Frontal cortex (tissue), 4 donors: ENCODE results near the gene CCDC9B. TPM values are rescaled to one million over a fixed set of nuclear protein-coding genes. Genes with fewer than 3 reads are reported as not detected.

Experiments
- DNase-seq, 2 donors: peaks; one replicate each; pipeline ENCODE4 v3.0.0; 2012; ENCODE audit warnings: low spot score in 2 of 2
- FAIRE-seq: peaks from 2 replicates; lab custom pipeline; 2012; peaks lifted over from hg19 to GRCh38; lab: Jason Lieb, UNC
- total RNA-seq: library from RNA; depleted of rRNA; stranded (reverse); fragments of >200 nt; gene quantifications from one replicate; pipeline ENCODE4 v1.2.3, GENCODE V29; 2014
- donor health status: control.
- donor health status: control.
- donor health status: control.

The CCDC9B gene
- total RNA-seq: 0.41 TPM

DNA sequence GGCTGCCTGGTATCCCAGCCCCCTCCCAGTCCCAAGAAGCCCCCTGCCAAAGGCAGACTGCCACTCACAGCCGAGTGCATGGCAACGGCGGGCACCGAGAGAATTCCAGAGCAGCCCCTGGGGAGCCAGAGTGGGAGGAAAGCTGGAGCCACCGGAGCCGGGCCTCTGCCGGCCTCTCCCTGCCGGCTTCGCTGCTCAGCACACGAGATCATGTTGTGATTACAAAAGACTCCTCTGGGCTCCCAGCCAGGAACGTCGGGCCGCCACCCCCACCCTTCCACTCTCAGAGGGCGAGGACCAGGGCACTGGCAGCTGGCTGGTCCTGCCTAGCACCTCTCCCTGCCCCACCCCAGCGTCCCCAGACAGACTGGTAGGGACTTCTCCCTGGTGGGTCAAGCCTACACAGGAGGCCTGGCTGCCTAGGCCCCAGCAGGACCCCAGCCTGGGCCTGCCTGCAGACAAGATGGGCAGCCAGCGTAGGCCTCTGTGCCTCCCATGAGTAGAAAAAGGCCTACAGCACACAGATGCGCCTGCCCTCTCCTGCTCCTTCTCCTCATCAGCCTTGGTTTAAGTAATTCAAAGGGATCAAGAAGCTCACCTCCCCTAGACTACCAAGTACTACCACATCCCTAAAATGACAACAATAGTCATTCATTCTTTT, at the start of gene CCDC9B:
Gene CCDC9B (minus strand): TSS at position 200 of the 661 bp plus-strand sequence. CDS start 120 bp downstream, at position 80.
- FAIRE-seq (no peak), DNase-seq (peak; percentile 79 to 86)

DNA sequence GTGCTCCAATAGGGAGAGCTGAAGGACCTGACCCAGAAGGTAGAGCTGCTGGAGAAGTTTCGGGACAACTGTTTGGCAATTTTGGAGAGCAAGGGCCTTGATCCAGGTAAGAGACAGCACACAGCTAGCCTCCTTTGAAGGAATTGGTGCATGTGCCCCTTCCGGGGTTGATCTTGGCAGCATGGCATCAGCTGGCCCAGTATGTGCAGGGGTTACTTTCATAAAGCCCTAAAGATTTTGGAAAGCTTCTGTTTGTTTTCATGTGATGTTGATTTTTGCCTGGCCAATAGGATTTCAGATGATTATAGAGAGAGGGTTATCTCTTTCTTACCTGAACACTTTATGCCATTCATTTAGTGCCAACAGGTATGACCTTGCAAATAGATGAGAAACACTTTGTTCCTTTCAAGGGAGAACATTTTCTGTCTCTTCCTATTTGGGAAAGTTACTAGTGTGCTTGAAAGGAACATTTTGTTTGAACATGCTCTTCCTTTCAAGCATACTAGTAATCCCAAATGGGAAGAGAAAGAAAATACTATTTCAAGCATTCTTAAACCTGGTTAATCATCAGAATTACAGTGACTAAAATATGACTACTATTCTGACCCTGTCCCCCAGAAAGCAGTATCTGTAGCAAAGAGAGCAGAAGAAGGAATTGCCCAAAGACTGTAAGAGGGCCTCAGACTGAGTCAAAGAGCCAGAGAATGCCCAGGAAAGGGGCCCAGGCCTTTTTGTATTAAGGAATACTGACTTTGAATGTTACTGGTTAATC, 49.3 kb upstream of the CCDC9B start:
- no peak for FAIRE-seq

DNA sequence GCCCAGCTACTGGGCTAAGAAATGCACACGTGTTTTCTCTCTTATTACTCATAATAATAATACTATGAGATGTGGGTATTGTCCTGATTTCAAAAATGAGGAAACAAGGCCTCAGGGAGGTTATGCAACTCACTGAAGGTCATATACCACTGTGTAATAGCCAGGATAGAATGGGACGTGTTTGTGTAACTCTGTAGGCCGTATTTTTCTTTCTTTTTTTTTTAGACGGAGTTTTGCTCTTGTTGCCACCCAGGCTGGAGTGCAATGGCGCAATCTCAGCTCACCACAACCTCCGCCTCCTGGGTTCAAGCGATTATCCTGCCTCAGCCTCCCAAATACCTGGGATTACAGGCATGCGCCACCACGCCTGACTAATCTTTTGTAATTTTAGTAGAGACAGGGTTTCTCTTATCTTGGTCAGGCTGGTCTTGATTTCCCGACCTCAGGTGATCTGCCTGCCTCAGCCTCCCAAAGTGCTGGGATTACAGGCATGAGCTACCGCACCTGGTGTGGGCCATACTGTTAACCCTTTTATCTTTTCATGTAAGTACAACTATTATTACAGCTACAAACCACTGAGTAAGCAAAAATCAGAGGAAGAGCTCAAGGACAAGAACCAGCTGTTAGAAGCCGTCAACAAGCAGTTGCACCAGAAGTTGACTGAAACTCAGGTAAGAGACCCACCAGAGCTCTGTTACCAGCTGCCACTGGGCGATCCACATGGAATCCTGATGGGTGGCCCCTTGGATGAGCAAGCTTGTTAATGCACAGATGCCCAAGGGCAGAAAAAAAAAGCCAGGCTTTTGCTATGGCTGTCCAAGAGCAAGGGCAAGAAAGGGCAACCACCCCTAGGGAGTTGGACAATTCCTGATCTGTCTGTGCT, 48.4 kb upstream of the CCDC9B start:
- FAIRE-seq (no peak), DNase-seq (no peak)

More for the DNA sequence above, 49.3 kb upstream of the CCDC9B start:
- DNase-seq: no peak

DNA sequence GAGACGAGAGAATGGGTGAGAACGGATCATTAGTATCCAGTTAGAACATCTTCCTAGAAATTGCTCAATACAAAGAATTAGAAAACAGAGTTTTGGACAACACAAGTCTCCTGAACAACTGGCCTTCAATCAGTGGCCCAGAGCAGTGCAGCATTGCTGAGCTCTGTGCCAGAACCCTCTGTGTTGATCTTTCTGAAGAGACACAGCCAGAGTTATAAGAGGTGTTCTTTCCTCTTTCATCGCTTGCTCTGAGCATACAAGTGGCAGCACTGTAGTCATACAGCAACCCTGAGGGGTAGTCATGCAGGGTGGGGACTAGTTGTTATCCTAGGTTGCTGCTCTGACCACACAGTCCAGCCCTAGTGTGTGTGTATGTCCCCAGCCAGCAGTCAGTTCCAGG, 45.7 kb upstream of the CCDC9B start:
- DNase-seq (no peak), FAIRE-seq (no peak)

GRCh38 chr15:40382580-40383456, 42.1 kb upstream of the CCDC9B start, which contains the start of gene KNSTRN:
Gene KNSTRN (plus strand): TSS chr15:40382721. CDS start chr15:40382836, 115 bp downstream.
- peak; percentile 78 to 95 for DNase-seq
- no peak for FAIRE-seq

DNA sequence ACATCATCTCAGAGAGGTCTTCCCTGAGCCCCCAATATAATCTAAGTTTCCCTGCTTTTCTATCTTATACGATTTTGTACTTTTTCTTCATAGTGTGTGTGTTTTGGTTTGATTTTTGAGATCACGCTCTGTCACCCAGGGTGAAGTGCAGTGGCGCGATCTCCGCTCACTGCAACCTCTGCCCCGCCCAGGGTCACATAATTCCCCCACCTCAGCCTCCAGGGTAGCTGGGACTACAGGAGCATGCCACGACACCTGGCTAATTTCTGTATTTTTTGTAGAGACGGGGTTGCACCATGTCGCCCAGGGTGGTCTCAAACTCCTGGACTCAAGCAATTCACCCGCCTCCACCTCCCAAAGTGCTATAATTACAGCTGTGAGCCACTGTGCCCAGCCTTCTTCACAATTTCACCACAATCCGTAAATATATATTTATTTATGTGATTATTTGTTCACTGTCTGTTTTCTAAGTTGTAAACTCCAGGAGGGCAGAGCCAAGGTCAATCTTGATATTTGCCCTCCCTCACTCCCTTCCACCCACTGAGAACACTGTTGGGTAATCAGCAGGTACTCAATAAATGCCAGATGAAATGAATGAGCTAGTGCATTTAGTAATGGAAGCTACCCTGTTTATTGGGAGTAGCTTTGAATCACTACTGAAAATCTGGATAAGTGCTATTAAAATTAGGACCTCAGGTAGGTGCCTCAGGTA, 41.2 kb upstream of the CCDC9B start:
- no peak for DNase-seq
- no peak for FAIRE-seq

DNA sequence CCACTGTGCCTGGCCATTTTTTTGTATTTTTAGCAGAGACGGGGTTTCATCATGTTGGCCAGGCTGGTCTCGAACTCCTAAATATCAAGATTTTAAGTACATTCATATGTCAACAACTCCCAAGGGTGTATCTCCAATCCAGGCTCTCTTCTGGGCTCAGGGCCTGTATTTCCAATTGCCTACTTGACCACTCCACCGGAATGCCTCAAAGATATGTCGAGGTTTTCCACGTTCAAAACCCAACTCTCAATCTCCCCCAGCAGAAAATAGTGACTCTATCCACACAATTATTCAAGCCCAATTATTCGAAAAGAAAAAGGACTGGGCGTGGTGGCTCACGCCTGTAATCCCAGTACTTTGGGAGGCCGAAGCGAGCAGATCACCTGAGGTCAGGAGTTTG, 39.9 kb upstream of the CCDC9B start:
- DNase-seq (no peak), FAIRE-seq (no peak)

GRCh38 chr15:40379853-40380252, 39.1 kb upstream of the CCDC9B start:
- DNase-seq (no peak), FAIRE-seq (no peak)

DNA sequence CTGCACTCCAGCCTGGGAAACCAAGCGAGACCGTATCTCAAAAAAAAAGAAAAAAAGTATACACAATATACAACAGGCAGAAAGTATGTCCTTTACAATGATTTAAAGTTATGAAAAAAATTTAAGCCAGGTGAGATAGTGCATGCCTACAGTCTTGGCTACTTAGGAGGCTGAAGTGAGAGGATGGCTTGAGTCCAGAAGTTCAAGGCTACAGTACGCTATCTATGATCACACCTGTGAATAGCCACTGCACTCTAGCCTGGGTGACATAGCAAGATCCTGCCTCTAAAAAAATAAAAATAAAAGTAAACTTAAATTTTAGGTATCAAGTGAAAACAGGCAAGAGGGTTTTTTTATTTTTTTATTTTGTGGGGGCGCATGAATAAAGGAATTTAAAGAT, 38.6 kb upstream of the CCDC9B start:
- FAIRE-seq: no peak
- no peak for DNase-seq

DNA sequence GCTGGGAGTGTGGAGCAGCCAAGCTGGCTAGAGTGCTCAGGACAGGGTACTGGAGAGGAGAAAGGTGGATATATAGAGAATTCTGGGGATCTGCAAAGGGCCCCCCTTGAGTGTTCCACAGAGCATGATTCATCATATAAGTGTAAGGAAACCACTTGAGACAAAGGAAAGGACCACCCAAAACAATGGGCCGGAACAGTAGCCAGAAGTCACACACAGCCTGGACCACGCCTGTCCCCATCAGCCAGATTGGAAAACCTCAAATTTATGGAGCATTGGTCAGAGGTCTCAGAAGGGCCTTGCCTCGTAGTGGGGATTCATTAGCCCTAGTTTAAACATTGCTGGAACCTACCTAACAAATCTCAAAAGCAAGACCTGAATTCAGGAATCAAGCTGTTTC, 36.9 kb upstream of the CCDC9B start:
- FAIRE-seq (no peak), DNase-seq (no peak)

- FAIRE-seq (no peak), DNase-seq (no peak)
Observed at GRCh38 chr15:40372981-40373380, 32.2 kb upstream of the CCDC9B start.

GRCh38 chr15:40369971-40370370, 29.2 kb upstream of the CCDC9B start:
- DNase-seq: no peak
- FAIRE-seq: no peak

- no peak for FAIRE-seq
- no peak for DNase-seq
Observed at GRCh38 chr15:40369474-40369869, 28.7 kb upstream of the CCDC9B start.

DNA sequence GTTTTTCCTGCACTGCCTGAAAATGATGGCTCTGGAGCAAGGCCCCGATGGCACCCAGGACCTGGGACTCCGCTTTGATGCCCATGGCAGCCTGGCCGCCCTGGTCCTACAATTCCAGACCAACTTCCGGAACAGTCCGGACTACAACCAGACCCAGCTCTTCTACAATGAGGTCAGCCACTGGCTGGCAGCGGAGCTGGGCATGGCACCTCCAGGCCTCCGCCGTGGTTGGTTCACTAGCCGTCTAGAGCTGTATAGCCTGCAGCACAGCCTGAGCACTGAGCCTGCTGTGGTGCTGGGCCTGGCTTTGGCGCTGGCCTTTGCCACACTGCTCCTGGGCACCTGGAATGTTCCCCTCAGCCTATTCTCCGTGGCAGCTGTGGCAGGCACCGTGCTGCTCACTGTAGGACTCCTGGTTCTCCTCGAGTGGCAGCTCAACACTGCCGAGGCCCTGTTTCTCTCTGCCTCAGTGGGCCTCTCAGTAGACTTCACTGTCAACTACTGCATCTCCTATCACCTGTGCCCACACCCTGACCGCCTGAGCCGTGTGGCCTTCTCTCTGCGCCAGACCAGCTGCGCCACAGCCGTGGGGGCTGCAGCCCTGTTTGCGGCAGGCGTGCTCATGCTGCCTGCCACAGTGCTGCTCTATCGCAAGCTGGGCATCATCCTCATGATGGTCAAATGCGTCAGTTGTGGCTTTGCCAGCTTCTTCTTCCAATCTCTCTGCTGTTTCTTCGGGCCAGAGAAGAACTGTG, 28.2 kb upstream of the CCDC9B start:
- FAIRE-seq (no peak), DNase-seq (no peak)

DNA sequence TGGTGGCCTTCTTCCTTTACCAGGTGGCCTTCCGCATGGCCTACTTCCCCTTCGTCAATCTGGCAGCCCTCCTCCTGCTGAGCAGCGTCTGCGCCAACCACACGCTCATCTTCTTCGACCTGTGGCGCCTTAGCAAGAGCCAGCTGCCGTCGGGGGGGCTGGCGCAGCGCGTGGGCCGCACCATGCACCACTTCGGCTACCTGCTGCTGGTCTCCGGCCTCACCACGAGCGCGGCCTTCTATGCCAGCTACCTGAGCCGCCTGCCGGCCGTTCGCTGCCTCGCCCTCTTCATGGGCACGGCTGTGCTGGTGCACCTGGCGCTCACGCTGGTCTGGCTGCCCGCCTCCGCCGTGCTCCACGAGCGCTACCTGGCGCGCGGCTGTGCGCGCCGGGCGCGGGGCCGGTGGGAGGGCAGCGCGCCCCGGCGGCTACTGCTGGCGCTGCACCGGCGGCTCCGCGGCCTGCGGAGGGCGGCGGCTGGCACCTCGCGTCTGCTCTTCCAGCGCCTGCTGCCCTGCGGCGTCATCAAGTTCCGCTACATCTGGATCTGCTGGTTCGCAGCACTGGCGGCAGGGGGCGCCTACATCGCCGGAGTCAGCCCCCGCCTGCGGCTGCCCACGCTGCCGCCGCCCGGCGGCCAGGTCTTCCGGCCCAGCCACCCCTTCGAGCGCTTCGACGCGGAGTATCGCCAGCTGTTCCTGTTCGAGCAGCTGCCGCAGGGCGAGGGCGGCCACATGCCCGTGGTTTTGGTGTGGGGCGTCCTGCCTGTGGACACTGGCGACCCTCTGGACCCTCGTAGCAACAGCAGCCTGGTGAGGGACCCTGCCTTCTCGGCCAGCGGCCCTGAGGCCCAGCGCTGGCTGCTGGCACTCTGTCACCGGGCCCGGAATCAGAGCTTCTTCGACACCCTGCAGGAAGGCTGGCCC, 27.2 kb upstream of the CCDC9B start:
- peak; percentile 84 to 91 for DNase-seq
- no peak for FAIRE-seq

- FAIRE-seq (no peak), DNase-seq (no peak)
Observed at GRCh38 chr15:40367371-40367685, 26.6 kb upstream of the CCDC9B start.
